ENCODE results near the gene TNFSF12.
A peak's percentile ranks its signal among the peaks of the same experiment; 100 is the strongest.

TNFSF12 gene

GRCh38 chr17:7558544-7559319, 9.9 kb downstream of the TNFSF12 start, which contains the start of gene TNFSF13:
Gene TNFSF13, plus strand, starts transcription at chr17:7558750. Its CDS starts 290 bp downstream, at chr17:7559040.
- H3K9ac ChIP-seq (ENCODE audit: low read length) = no peak within 1 kb of the TSS
- H3K27ac ChIP-seq (ENCODE audit: low read depth, low read length) = no peak within 1 kb of the TSS
- peaks cover 19% of the 10 kb centered on the region for H3K79me2 ChIP-seq (ENCODE audit: insufficient read depth, low read length)
- H3F3A ChIP-seq (ENCODE audit: insufficient read depth) = no peaks in the 10 kb centered on the region
- H3K9me2 ChIP-seq (replicated peaks; ENCODE audit: insufficient read depth, low read length) = no peaks in the 10 kb centered on the region
- H3K36me3 ChIP-seq (ENCODE audit: low read length) = no peaks in the 10 kb centered on the region
- H4K20me1 ChIP-seq (ENCODE audit: low read depth, low read length) = no peaks in the 10 kb centered on the region
- H3K4me2 ChIP-seq (ENCODE audit: low read depth, low read length, poor library complexity, severe bottlenecking) = no peak within 1 kb of the TSS
- no peak within 1 kb of the TSS for H2AFZ ChIP-seq (ENCODE audit: low read depth, low read length, severe bottlenecking)
- no peaks in the 10 kb centered on the region for H3K27me3 ChIP-seq (ENCODE audit: low read length)
- H3K9me3 ChIP-seq (ENCODE audit: insufficient read depth, low read length) = no peaks in the 10 kb centered on the region
- no peak within 1 kb of the TSS for H3K4me3 ChIP-seq (ENCODE audit: insufficient read depth, low read length, poor library complexity, severe bottlenecking)
- TF ChIP-seq, protein P1, sequence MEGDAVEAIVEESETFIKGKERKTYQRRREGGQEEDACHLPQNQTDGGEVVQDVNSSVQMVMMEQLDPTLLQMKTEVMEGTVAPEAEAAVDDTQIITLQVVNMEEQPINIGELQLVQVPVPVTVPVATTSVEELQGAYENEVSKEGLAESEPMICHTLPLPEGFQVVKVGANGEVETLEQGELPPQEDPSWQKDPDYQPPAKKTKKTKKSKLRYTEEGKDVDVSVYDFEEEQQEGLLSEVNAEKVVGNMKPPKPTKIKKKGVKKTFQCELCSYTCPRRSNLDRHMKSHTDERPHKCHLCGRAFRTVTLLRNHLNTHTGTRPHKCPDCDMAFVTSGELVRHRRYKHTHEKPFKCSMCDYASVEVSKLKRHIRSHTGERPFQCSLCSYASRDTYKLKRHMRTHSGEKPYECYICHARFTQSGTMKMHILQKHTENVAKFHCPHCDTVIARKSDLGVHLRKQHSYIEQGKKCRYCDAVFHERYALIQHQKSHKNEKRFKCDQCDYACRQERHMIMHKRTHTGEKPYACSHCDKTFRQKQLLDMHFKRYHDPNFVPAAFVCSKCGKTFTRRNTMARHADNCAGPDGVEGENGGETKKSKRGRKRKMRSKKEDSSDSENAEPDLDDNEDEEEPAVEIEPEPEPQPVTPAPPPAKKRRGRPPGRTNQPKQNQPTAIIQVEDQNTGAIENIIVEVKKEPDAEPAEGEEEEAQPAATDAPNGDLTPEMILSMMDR (IDR thresholded peaks at IDR 0.05; ENCODE audit: insufficient read depth, low read length, poor library complexity, severe bottlenecking) = no peak
- TF ChIP-seq EZH2phosphoT487 (conservative IDR thresholded peaks at IDR 0.05; ENCODE audit: low read length) = no peak

- Histone ChIP-seq H3K9ac (ENCODE audit: low read length) (no peak overlapping the region), H3K4me3 (ENCODE audit: insufficient read depth, low read length, poor library complexity, severe bottlenecking) (no peak overlapping the region), H3K9me3 (ENCODE audit: insufficient read depth, low read length) (no peaks in the 10 kb centered on the region), H3K79me2 (ENCODE audit: insufficient read depth, low read length) (peaks cover 27% of the 10 kb centered on the region), H4K20me1 (ENCODE audit: low read depth, low read length) (no peaks in the 10 kb centered on the region), H3K27ac (ENCODE audit: low read depth, low read length) (no peak overlapping the region), H3F3A (ENCODE audit: insufficient read depth) (no peaks in the 10 kb centered on the region), H3K4me2 (ENCODE audit: low read depth, low read length, poor library complexity, severe bottlenecking) (no peak overlapping the region), H3K27me3 (ENCODE audit: low read length) (no peaks in the 10 kb centered on the region), H3K36me3 (ENCODE audit: low read length) (0 out of 2 replicates have a peak, but pooled peaks cover 2% of the 10 kb centered on the region), H2AFZ (ENCODE audit: low read depth, low read length, severe bottlenecking) (no peak overlapping the region), H3K9me2 (replicated peaks; ENCODE audit: insufficient read depth, low read length) (no peaks in the 10 kb centered on the region)
- TF ChIP-seq, protein P1 (IDR thresholded peaks at IDR 0.05; ENCODE audit: insufficient read depth, low read length, poor library complexity, severe bottlenecking) = no peak
- TF ChIP-seq EZH2phosphoT487 (conservative IDR thresholded peaks at IDR 0.05; ENCODE audit: low read length) = no peak
Measured at GRCh38 chr17:7559320-7560171, 10.7 kb downstream of the TNFSF12 start.

- Histone ChIP-seq H3K4me3 (ENCODE audit: insufficient read depth, low read length, poor library complexity, severe bottlenecking) (peak overlapping the region; percentile 95), H3K79me2 (ENCODE audit: insufficient read depth, low read length) (peaks cover 29% of the 10 kb centered on the region), H3K9me3 (ENCODE audit: insufficient read depth, low read length) (no peaks in the 10 kb centered on the region), H4K20me1 (ENCODE audit: low read depth, low read length) (no peaks in the 10 kb centered on the region), H2AFZ (ENCODE audit: low read depth, low read length, severe bottlenecking) (no peak overlapping the region), H3K27me3 (ENCODE audit: low read length) (no peaks in the 10 kb centered on the region), H3K9ac (ENCODE audit: low read length) (peak overlapping the region; percentile 99), H3K36me3 (ENCODE audit: low read length) (peaks cover 5% of the 10 kb centered on the region; the same call in 1 of the 2 replicates), H3K27ac (ENCODE audit: low read depth, low read length) (no peak overlapping the region), H3K4me2 (ENCODE audit: low read depth, low read length, poor library complexity, severe bottlenecking) (peak overlapping the region; percentile 82), H3K9me2 (replicated peaks; ENCODE audit: insufficient read depth, low read length) (no peaks in the 10 kb centered on the region), H3F3A (ENCODE audit: insufficient read depth) (no peaks in the 10 kb centered on the region)
- no peak for TF ChIP-seq EZH2phosphoT487 (conservative IDR thresholded peaks at IDR 0.05; ENCODE audit: low read length)
- TF ChIP-seq, protein P1 (IDR thresholded peaks at IDR 0.05; ENCODE audit: insufficient read depth, low read length, poor library complexity, severe bottlenecking) = no peak
Measured at GRCh38 chr17:7560172-7561027, 11.5 kb downstream of the TNFSF12 start.

Measured in SU-DHL-6 (cell line).